ENCODE results near the gene BCL2A1.
"Not testable (repeated sequence)": the region's sequence is repeated elsewhere in the genome, so short reads cannot be mapped to it uniquely, and the experiment has no call there.

The BCL2A1 gene

GRCh38 chr15:79933231-79933630, 37.8 kb downstream of the BCL2A1 start:
- TF ChIP-seq CTCF (conservative IDR thresholded peaks at IDR 0.05; ENCODE audit: low read length): no peak
- H3K4me3 ChIP-seq (ENCODE audit: low read length): no peak overlapping the region
- peak; percentile 3 for DNase-seq (ENCODE audit: low read depth)

- no peak overlapping the region for H3K4me3 ChIP-seq (ENCODE audit: low read length)
- no peak for TF ChIP-seq CTCF (conservative IDR thresholded peaks at IDR 0.05; ENCODE audit: low read length)
- no peak for DNase-seq (ENCODE audit: low read depth)
These were observed 38.5 kb downstream of the BCL2A1 start for GRCh38 chr15:79932447-79932846.

- no peak overlapping the region for H3K4me3 ChIP-seq (ENCODE audit: low read length)
- DNase-seq (ENCODE audit: low read depth): no peak
- TF ChIP-seq CTCF (conservative IDR thresholded peaks at IDR 0.05; ENCODE audit: low read length): no peak
These were observed 40.5 kb downstream of the BCL2A1 start for GRCh38 chr15:79930516-79930915.

GRCh38 chr15:79929412-79929811, 41.6 kb downstream of the BCL2A1 start:
- no peak overlapping the region for H3K4me3 ChIP-seq (ENCODE audit: low read length)
- no peak for TF ChIP-seq CTCF (conservative IDR thresholded peaks at IDR 0.05; ENCODE audit: low read length)
- DNase-seq (ENCODE audit: low read depth): no peak

GRCh38 chr15:79926116-79926515, 44.9 kb downstream of the BCL2A1 start:
- H3K4me3 ChIP-seq (ENCODE audit: low read length); DNase-seq (ENCODE audit: low read depth): not testable (repeated sequence)

- no peak for TF ChIP-seq CTCF (conservative IDR thresholded peaks at IDR 0.05; ENCODE audit: low read length)
- peak overlapping the region; percentile 89 for H3K4me3 ChIP-seq (ENCODE audit: low read length)
- no peak for DNase-seq (ENCODE audit: low read depth)
These were observed 46.6 kb downstream of the BCL2A1 start for GRCh38 chr15:79924379-79924778.

- DNase-seq (ENCODE audit: low read depth): peak; percentile 94
- no peak; the same call in 1 of the 2 replicates for TF ChIP-seq CTCF (conservative IDR thresholded peaks at IDR 0.05; ENCODE audit: low read length)
- peak overlapping the region; percentile 89 for H3K4me3 ChIP-seq (ENCODE audit: low read length)
These were observed 47.4 kb downstream of the BCL2A1 start for GRCh38 chr15:79923515-79924169.

All from AG10803 (cell line).